ENCODE data around the gene PARP4.

DNA sequence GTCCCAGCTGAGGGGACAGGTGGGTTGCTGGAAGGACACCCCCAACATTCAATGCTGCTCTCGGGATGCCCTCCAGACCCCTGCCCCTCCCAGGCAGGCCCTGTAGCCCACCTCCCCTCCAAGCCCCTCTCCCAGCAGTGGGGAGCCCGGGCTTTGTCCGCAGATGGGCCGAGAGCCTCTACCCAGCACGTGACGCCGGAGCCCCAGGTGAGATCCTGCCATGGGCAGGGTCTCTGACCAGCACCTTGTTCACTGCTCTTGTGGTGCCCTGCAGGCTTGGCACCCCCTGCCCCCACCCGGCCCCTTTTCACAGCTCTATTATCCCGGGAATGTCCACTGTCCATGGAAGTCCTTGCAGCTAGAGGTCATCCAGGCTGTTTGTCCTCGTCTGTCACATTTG, 126.7 kb downstream of the PARP4 start:
- no peak for TF ChIP-seq CSRNP3 (CRISPR knock-in tag; IDR thresholded peaks at IDR 0.05)
- no peak for TF ChIP-seq ESRRG (CRISPR knock-in tag; IDR thresholded peaks at IDR 0.05)
- no peak for TF ChIP-seq SNAI2 (CRISPR knock-in tag; IDR thresholded peaks at IDR 0.05)
- no peak for TF ChIP-seq CREB5 (CRISPR knock-in tag; IDR thresholded peaks at IDR 0.05; ENCODE audit: low read depth)
- TF ChIP-seq TOX (CRISPR knock-in tag; IDR thresholded peaks at IDR 0.05; ENCODE audit: borderline replicate concordance), result no peak
- TF ChIP-seq PPARA (CRISPR knock-in tag; IDR thresholded peaks at IDR 0.05; ENCODE audit: borderline replicate concordance), result no peak
- TF ChIP-seq ZFP30 (CRISPR knock-in tag; IDR thresholded peaks at IDR 0.05), result no peak
- TF ChIP-seq ZFP3 (CRISPR knock-in tag; IDR thresholded peaks at IDR 0.05), result no peak
- TF ChIP-seq RARB (CRISPR knock-in tag; IDR thresholded peaks at IDR 0.05), result no peak
- no peak for TF ChIP-seq ISL1 (CRISPR knock-in tag; IDR thresholded peaks at IDR 0.05)
- TF ChIP-seq, protein P1, sequence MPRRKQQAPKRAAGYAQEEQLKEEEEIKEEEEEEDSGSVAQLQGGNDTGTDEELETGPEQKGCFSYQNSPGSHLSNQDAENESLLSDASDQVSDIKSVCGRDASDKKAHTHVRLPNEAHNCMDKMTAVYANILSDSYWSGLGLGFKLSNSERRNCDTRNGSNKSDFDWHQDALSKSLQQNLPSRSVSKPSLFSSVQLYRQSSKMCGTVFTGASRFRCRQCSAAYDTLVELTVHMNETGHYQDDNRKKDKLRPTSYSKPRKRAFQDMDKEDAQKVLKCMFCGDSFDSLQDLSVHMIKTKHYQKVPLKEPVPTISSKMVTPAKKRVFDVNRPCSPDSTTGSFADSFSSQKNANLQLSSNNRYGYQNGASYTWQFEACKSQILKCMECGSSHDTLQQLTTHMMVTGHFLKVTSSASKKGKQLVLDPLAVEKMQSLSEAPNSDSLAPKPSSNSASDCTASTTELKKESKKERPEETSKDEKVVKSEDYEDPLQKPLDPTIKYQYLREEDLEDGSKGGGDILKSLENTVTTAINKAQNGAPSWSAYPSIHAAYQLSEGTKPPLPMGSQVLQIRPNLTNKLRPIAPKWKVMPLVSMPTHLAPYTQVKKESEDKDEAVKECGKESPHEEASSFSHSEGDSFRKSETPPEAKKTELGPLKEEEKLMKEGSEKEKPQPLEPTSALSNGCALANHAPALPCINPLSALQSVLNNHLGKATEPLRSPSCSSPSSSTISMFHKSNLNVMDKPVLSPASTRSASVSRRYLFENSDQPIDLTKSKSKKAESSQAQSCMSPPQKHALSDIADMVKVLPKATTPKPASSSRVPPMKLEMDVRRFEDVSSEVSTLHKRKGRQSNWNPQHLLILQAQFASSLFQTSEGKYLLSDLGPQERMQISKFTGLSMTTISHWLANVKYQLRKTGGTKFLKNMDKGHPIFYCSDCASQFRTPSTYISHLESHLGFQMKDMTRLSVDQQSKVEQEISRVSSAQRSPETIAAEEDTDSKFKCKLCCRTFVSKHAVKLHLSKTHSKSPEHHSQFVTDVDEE (CRISPR knock-in tag; IDR thresholded peaks at IDR 0.05), result no peak
- TF ChIP-seq, protein P2, sequence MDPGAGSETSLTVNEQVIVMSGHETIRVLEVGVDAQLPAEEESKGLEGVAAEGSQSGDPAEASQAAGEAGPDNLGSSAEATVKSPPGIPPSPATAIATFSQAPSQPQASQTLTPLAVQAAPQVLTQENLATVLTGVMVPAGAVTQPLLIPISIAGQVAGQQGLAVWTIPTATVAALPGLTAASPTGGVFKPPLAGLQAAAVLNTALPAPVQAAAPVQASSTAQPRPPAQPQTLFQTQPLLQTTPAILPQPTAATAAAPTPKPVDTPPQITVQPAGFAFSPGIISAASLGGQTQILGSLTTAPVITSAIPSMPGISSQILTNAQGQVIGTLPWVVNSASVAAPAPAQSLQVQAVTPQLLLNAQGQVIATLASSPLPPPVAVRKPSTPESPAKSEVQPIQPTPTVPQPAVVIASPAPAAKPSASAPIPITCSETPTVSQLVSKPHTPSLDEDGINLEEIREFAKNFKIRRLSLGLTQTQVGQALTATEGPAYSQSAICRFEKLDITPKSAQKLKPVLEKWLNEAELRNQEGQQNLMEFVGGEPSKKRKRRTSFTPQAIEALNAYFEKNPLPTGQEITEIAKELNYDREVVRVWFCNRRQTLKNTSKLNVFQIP (CRISPR knock-in tag; IDR thresholded peaks at IDR 0.05; ENCODE audit: borderline replicate concordance, low read depth), result no peak
- TF ChIP-seq, protein P3, sequence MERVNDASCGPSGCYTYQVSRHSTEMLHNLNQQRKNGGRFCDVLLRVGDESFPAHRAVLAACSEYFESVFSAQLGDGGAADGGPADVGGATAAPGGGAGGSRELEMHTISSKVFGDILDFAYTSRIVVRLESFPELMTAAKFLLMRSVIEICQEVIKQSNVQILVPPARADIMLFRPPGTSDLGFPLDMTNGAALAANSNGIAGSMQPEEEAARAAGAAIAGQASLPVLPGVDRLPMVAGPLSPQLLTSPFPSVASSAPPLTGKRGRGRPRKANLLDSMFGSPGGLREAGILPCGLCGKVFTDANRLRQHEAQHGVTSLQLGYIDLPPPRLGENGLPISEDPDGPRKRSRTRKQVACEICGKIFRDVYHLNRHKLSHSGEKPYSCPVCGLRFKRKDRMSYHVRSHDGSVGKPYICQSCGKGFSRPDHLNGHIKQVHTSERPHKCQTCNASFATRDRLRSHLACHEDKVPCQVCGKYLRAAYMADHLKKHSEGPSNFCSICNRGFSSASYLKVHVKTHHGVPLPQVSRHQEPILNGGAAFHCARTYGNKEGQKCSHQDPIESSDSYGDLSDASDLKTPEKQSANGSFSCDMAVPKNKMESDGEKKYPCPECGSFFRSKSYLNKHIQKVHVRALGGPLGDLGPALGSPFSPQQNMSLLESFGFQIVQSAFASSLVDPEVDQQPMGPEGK (CRISPR knock-in tag; IDR thresholded peaks at IDR 0.05; ENCODE audit: borderline replicate concordance), result no peak
